Stimulated activated naive B cell treated with anti-CD40 and anti-IgM and Interleukin-4, amounts not matched to agents 10 μg/mL and 1 μg/mL and 100 μg/mL, for 72 hours (primary cell): Measurements from ENCODE around the gene ZNF556.

Source experiments
- ATAC-seq, 2 donors: fragments of 150-1000 bp; cut with Tn5 transposase; replicated peaks; 2 replicates each; pipeline ENCODE4 v1.10.0; 2021; ENCODE audit warnings: moderate library complexity in 1 of 2
- DNase-seq: peaks from one replicate; pipeline ENCODE4 v3.0.0; 2021
- H3K27ac Mint-ChIP-seq: one replicate; pipeline ENCODE4 v1.8.0; 2022; ENCODE audit warnings: mild to moderate bottlenecking, mixed read lengths
- H3K27me3 Mint-ChIP-seq, 2 donors: one replicate each; pipeline ENCODE4 v1.8.0; 2022; ENCODE audit warnings: mixed read lengths in 2 of 2
- H3K36me3 Mint-ChIP-seq, 2 donors: one replicate each; pipeline ENCODE4 v1.8.0; 2022; ENCODE audit warnings: mixed read lengths in 2 of 2, mild to moderate bottlenecking in 1 of 2
- H3K4me1 Mint-ChIP-seq, 2 donors: one replicate each; pipeline ENCODE4 v1.8.0; 2022; ENCODE audit warnings: mixed read lengths in 2 of 2, mild to moderate bottlenecking in 1 of 2
- H3K4me3 Mint-ChIP-seq, 2 donors: one replicate each; pipeline ENCODE4 v1.8.0; 2022; ENCODE audit warnings: mild to moderate bottlenecking in 2 of 2, mixed read lengths in 2 of 2, moderate library complexity in 1 of 2
- H3K9me3 Mint-ChIP-seq, 2 donors: one replicate each; pipeline ENCODE4 v1.8.0; 2022; ENCODE audit warnings: mixed read lengths in 2 of 2, mild to moderate bottlenecking in 1 of 2

Gene ZNF556

GRCh38 chr19:2867025-2867991 is at the start of gene ZNF556:
ZNF556 (plus strand) TSS chr19:2867335; CDS start chr19:2867422, 87 bp downstream.
- H3K36me3 Mint-ChIP-seq = peaks cover 3 to 6% of the 10 kb centered on the region in 2 donors
- peak within 1 kb of the TSS; percentile 20 for H3K27ac Mint-ChIP-seq
- H3K9me3 Mint-ChIP-seq = peaks cover 7 to 9% of the 10 kb centered on the region in 2 donors
- H3K4me1 Mint-ChIP-seq = peaks cover 15 to 18% of the 10 kb centered on the region in 2 donors
- H3K4me3 Mint-ChIP-seq = no peak within 1 kb of the TSS
- H3K27me3 Mint-ChIP-seq = peaks cover 5 to 6% of the 10 kb centered on the region in 2 donors
- ATAC-seq = peak; percentile 33 to 36
- DNase-seq = no peak

DNA sequence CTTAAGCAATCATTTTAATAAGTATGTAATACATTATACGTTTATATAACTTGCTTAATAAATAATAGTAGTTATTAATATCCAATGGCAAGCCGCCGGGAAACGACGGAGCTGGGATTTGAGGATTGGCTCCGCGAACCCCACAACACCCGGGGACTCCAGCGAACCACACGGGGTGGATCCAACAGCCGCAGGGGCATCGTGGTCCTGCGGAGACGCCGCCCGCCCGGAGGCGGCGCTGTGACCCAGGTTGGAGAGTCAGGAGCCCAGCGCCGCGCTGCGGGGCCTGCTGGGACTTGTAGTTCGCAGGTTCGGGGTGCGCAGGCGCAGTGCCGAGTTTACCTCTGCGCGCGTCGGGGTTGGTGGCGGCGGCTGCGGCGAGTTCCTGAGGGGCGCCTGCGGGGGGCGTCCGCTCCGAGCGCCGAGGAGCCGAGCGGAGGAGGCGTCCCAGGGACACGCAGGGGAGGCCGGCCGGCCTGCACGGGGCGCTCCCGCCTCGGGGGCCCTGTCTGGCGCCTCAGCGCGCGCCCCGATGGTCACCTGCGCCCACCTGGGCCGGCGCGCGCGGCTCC is 47.5 kb upstream of the ZNF556 start, which contains the start of gene ZNF554:
TSS of gene ZNF554 (plus strand) at position 329 of the 572 bp plus-strand sequence. CDS start at position 533, 204 bp downstream.
- peaks cover 15% of the 10 kb centered on the region in 2 donors for H3K36me3 Mint-ChIP-seq
- H3K27me3 Mint-ChIP-seq = no peaks in the 10 kb centered on the region
- peak within 1 kb of the TSS; percentile 86 for H3K27ac Mint-ChIP-seq
- H3K4me3 Mint-ChIP-seq = peak within 1 kb of the TSS; percentile 90 to 95
- peak; percentile 95 to 96 for ATAC-seq
- peak; percentile 94 for DNase-seq
- peaks cover 4 to 5% of the 10 kb centered on the region in 2 donors for H3K9me3 Mint-ChIP-seq
- peaks cover 10 to 20% of the 10 kb centered on the region in 2 donors for H3K4me1 Mint-ChIP-seq

- DNase-seq (no peak), ATAC-seq (peak; percentile 30 to 36)
- Mint-ChIP-seq H3K4me3 (peak overlapping the region; percentile 83 to 95), H3K27me3 (no peaks in the 10 kb centered on the region), H3K36me3 (peaks cover 12 to 17% of the 10 kb centered on the region in 2 donors), H3K9me3 (peaks cover 4 to 5% of the 10 kb centered on the region in 2 donors), H3K4me1 (peaks cover 10 to 20% of the 10 kb centered on the region in 2 donors), H3K27ac (no peak overlapping the region)
These were observed 46.9 kb upstream of the ZNF556 start for GRCh38 chr19:2820112-2820702.

- peaks cover 14 to 17% of the 10 kb centered on the region in 2 donors for H3K36me3 Mint-ChIP-seq
- no peak overlapping the region for H3K4me3 Mint-ChIP-seq
These were observed 44.3 kb upstream of the ZNF556 start for GRCh38 chr19:2822846-2823245.

GRCh38 chr19:2823646-2824045 is 43.5 kb upstream of the ZNF556 start:
- no peak overlapping the region for H3K27ac Mint-ChIP-seq
- peaks cover 22 to 24% of the 10 kb centered on the region in 2 donors for H3K36me3 Mint-ChIP-seq
- ATAC-seq (no peak), DNase-seq (no peak)
- H3K4me1 Mint-ChIP-seq = peaks cover 17 to 24% of the 10 kb centered on the region in 2 donors
- H3K27me3 Mint-ChIP-seq = no peaks in the 10 kb centered on the region
- peaks cover 8 to 11% of the 10 kb centered on the region in 2 donors for H3K9me3 Mint-ChIP-seq
- H3K4me3 Mint-ChIP-seq = no peak overlapping the region

More at GRCh38 chr19:2822846-2823245, 44.3 kb upstream of the ZNF556 start:
- Mint-ChIP-seq H3K27ac (peak overlapping the region; percentile 9), H3K4me1 (peaks cover 12 to 20% of the 10 kb centered on the region in 2 donors), H3K9me3 (peaks cover 5 to 8% of the 10 kb centered on the region in 2 donors), H3K27me3 (no peaks in the 10 kb centered on the region)
- DNase-seq = no peak
- ATAC-seq = no peak

- H3K9me3 Mint-ChIP-seq = peaks cover 9 to 12% of the 10 kb centered on the region in 2 donors
- no peak overlapping the region for H3K27ac Mint-ChIP-seq
- no peak overlapping the region for H3K4me3 Mint-ChIP-seq
- H3K36me3 Mint-ChIP-seq = peaks cover 25 to 28% of the 10 kb centered on the region in 2 donors
- no peak for DNase-seq
- no peaks in the 10 kb centered on the region for H3K27me3 Mint-ChIP-seq
- ATAC-seq = no peak
- H3K4me1 Mint-ChIP-seq = peaks cover 17 to 22% of the 10 kb centered on the region in 2 donors
These were observed 43.0 kb upstream of the ZNF556 start for GRCh38 chr19:2824129-2824528.

DNA sequence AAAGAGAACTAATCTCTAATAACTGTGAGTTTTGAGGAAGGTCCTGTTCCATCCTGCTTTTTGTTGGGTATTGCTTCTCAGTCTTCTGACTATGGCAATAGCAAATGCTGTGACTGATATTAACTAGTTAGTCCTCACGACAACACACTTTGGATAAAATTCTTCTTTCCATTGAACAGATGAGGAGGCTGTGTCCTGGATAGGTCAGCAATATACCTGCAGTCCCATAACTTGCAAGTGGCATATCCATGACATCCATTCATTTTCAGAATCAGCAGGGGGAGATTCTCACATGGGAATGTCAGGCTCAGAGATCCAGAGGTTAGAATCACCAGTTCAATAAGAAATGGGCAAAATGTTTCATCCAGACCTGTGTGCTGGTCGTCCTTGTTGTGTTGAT is 40.1 kb upstream of the ZNF556 start:
- no peak for DNase-seq
- Mint-ChIP-seq H3K9me3 (peaks cover 15 to 16% of the 10 kb centered on the region in 2 donors), H3K4me3 (no peak overlapping the region), H3K27ac (no peak overlapping the region), H3K4me1 (peaks cover 13 to 14% of the 10 kb centered on the region in 2 donors), H3K27me3 (no peaks in the 10 kb centered on the region), H3K36me3 (peaks cover 36 to 38% of the 10 kb centered on the region in 2 donors)
- ATAC-seq = no peak

- peak in 1 of 2 donors; percentile 92 for ATAC-seq
- Mint-ChIP-seq H3K4me3 (no peak overlapping the region), H3K27me3 (no peaks in the 10 kb centered on the region), H3K4me1 (peaks cover 13 to 14% of the 10 kb centered on the region in 2 donors), H3K36me3 (peaks cover 45 to 46% of the 10 kb centered on the region in 2 donors), H3K27ac (peak overlapping the region; percentile 91), H3K9me3 (peaks cover 19 to 21% of the 10 kb centered on the region in 2 donors)
- DNase-seq = peak; percentile 37
These were observed 39.2 kb upstream of the ZNF556 start for GRCh38 chr19:2827840-2828489.

DNA sequence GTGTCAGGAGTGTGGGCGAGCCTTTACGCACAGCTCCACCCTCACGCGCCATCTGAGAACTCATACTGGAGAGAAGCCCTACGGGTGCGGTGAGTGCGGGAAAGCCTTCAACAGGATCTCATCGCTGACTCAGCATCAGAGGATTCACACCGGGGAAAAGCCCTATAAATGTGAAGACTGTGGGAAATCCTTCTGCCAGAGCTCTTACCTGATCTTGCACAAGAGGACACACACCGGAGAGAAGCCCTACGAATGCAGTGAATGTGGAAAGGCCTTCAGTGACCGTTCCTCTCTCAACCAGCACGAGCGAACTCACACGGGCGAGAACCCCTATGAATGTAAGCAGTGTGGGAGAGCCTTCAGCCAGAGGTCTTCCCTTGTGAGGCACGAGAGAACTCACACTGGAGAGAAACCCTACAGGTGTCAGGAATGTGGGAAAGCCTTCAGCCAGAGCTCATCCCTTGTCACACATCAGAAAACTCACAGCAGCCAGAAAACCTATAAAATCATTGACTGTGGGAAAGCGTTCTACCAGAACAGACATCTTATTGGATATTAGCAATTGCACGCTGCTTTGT is 32.8 kb upstream of the ZNF556 start:
- H3K36me3 Mint-ChIP-seq = peaks cover 55 to 60% of the 10 kb centered on the region in 2 donors
- ATAC-seq (no peak), DNase-seq (no peak)
- no peak overlapping the region for H3K27ac Mint-ChIP-seq
- H3K4me1 Mint-ChIP-seq = no peaks in the 10 kb centered on the region
- no peaks in the 10 kb centered on the region for H3K27me3 Mint-ChIP-seq
- peaks cover 34 to 36% of the 10 kb centered on the region in 2 donors for H3K9me3 Mint-ChIP-seq
- H3K4me3 Mint-ChIP-seq = no peak overlapping the region

DNA sequence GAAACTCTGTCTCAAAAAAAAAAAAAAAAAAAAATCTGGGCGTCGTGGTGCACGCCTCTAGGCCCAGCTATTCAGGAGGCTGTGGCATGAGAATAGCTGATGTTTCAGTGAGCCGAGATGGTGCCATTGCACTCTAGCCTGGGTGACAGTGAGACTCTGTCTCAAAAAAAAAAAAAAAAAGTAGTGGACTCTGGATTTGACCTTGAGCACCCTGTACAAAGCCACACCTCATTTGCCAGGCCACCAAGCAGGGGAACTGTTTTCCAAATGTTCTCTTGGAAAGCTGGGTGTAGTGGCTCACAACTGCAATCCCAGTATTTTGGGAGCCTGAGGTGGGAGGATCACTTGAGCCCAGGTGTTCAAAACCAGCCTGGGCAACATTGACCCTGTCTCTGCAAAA is 29.7 kb upstream of the ZNF556 start:
- Mint-ChIP-seq H3K27ac (no peak overlapping the region), H3K4me1 (peaks cover 5 to 13% of the 10 kb centered on the region in 2 donors), H3K27me3 (no peaks in the 10 kb centered on the region), H3K9me3 (peaks cover 27 to 33% of the 10 kb centered on the region in 2 donors), H3K36me3 (peaks cover 47 to 51% of the 10 kb centered on the region in 2 donors), H3K4me3 (no peak overlapping the region)
- DNase-seq (no peak), ATAC-seq (no peak)

DNA sequence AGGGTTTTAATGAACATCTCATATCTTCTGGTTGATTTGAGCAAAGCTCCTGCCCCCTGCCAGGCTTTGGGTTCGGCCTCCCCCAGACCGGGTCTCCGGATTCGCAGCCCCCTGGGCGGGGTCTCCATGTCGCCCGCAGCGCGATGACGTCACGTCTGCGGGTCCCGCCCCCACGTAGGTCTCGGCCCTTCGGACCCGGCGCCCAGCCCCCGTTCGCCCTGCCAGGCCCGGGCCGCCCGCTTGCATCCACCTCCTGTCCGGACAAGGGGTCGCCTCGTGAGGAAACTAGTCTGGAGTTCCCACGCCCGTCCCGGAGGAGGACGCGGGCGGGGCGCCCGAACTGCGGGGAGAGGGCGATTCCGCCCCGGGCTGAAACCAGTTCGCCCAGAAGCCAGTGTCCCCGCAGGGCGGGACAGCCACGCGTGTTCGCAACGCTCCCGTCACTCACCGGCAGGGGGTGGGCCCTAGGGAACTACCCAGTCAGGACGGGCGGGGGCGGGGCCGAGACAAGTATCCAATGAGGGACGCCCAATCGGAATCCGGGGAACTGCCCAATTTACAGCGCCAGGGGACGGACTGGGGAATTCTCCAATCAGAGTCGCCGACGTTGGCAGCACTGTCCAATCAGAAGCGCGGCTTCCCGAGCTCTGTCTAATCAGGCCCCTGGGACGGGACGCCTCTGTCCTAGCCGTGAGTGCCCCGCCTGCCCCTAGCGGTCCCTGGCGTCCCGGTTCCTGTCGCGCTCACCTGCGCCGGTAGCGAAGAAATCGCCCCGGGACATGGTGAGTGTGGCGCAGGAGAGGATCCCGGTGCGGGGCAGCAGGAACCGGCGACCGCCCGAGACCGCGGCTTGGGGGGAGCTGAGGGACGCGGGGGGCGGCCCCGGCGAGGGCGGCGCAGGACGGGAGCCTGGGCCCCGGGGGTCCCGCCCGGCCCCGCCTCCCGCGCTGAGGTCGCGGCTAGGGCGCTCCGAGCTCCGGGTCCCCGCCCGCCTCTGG is 26.0 kb upstream of the ZNF556 start, which contains the start of gene ZNF555:
TSS of gene ZNF555 (plus strand) at position 682 of the 998 bp plus-strand sequence. CDS start at position 780, 98 bp downstream.
- H3K9me3 Mint-ChIP-seq = peaks cover 7 to 9% of the 10 kb centered on the region in 2 donors
- DNase-seq = peak; percentile 99
- peaks cover 16 to 34% of the 10 kb centered on the region in 2 donors for H3K36me3 Mint-ChIP-seq
- H3K27ac Mint-ChIP-seq = peak within 1 kb of the TSS; percentile 99
- peaks cover 10 to 27% of the 10 kb centered on the region in 2 donors for H3K4me1 Mint-ChIP-seq
- peak within 1 kb of the TSS; percentile 95 to 99 for H3K4me3 Mint-ChIP-seq
- no peaks in the 10 kb centered on the region for H3K27me3 Mint-ChIP-seq
- peak; percentile 97 for ATAC-seq

DNA sequence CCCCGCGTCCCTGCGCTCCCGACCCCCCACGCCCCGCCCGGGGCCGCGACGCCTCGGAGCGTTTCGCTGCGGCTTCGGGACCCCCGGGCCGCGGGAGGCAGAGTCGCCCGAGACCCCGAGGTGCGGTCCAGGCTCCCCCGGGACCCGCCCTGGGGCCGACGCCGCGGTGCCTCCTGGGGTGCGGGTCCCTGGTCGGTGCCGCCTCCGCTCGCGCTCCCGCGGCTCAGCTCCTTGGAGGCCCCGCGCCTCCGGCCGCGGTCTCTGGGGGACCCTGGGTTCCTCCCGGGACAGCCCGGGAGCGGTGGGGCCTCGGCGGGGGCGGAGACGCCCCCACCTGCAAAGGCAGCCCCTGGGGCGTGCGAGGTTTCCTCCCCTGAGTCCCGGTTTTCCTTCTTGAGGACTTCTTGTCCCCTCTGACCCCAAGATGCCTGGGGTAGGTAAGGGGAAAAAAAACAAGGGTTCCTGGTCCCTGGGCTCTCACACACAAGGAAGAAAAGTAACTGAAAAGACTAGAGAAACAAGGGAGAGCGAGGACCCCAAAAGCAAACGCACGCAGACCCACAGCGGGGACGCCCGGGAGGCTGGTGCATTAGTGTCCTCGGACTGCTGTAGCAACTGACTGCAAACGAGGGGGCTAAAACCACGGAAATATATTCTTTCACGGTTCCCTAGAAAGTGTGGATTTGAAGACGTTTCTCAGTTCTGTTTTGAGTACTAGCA is 25.1 kb upstream of the ZNF556 start:
- Mint-ChIP-seq H3K9me3 (no peaks in the 10 kb centered on the region), H3K4me1 (peaks cover 10 to 27% of the 10 kb centered on the region in 2 donors), H3K27ac (peak overlapping the region; percentile 70), H3K36me3 (peaks cover 6 to 29% of the 10 kb centered on the region in 2 donors), H3K4me3 (peak overlapping the region; percentile 82 to 83), H3K27me3 (no peaks in the 10 kb centered on the region)
- DNase-seq (no peak), ATAC-seq (peak in 1 of 2 donors; percentile 17)
